Chondrocyte (in vitro differentiated cells): ENCODE measurements around the gene EIF5. TPM values are rescaled to one million over a fixed set of nuclear protein-coding genes. Genes with fewer than 3 reads are reported as not detected.

ENCODE experiments used
- DNase-seq: peaks from one replicate; pipeline ENCODE4 v3.0.0; 2021; ENCODE audit warnings: mixed read lengths, low spot score
- H3K27ac Mint-ChIP-seq: one replicate; pipeline ENCODE4 v1.8.0; 2021; ENCODE audit warnings: mild to moderate bottlenecking, moderate library complexity, mixed read lengths; ENCODE audit not compliant: unreplicated experiment
- H3K27me3 Mint-ChIP-seq: 2 replicates; pipeline ENCODE4 v1.8.0; 2021; ENCODE audit warnings: low read depth, mixed read lengths
- H3K36me3 Mint-ChIP-seq: 2 replicates; pipeline ENCODE4 v1.8.0; 2021; ENCODE audit warnings: low read depth, mixed read lengths
- H3K4me1 Mint-ChIP-seq: 2 replicates; pipeline ENCODE4 v1.8.0; 2021; ENCODE audit warnings: low read depth, mild to moderate bottlenecking, mixed read lengths
- H3K4me3 Mint-ChIP-seq: one replicate; pipeline ENCODE4 v1.8.0; 2021; ENCODE audit warnings: mild to moderate bottlenecking, moderate library complexity, mixed read lengths; ENCODE audit not compliant: unreplicated experiment
- H3K9me3 Mint-ChIP-seq: 2 replicates; pipeline ENCODE4 v1.8.0; 2021; ENCODE audit warnings: low read depth, mixed read lengths
- total RNA-seq: library from RNA; stranded (reverse); gene quantifications from 3 replicates; pipeline ENCODE4 v1.2.1, GENCODE V29; 2021
- TF ChIP-seq, protein P1 (sequence below): fragments of 200-600 bp; sonication (generic); IDR thresholded peaks from 2 replicates; pipeline ENCODE4 v1.5.0; 2021; ENCODE audit warnings: antibody characterized with exemption, mild to moderate bottlenecking, moderate library complexity

EIF5 gene
- total RNA-seq, 1 donor from 2014 or later = 212 TPM

DNA sequence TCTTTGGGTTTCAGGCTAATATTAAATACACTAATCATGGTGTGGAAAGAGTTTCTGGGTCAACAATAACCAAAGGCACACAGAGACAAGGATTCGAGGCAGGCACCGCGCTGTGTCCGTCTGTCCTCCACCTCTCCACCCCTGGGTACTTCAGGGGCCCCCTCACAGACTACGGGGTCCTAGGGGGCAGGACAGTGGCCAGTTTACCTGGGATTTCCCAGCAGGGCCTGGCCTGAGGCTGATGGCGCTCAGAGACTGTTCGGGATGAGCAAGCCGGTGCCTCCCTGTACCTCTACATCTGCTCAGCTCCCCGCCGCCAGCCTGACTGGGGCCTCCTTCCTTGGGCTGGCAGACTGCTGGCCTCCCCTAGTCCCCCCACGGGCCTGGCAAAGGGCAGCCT lies 18.1 kb upstream of the EIF5 start:
- no peak for DNase-seq
- Mint-ChIP-seq H3K4me3 (no peak overlapping the region), H3K4me1 (peaks cover 4% of the 10 kb centered on the region), H3K27ac (no peak overlapping the region), H3K27me3 (peaks cover 1% of the 10 kb centered on the region), H3K36me3 (no peaks in the 10 kb centered on the region), H3K9me3 (no peaks in the 10 kb centered on the region)
- TF ChIP-seq, protein P1, sequence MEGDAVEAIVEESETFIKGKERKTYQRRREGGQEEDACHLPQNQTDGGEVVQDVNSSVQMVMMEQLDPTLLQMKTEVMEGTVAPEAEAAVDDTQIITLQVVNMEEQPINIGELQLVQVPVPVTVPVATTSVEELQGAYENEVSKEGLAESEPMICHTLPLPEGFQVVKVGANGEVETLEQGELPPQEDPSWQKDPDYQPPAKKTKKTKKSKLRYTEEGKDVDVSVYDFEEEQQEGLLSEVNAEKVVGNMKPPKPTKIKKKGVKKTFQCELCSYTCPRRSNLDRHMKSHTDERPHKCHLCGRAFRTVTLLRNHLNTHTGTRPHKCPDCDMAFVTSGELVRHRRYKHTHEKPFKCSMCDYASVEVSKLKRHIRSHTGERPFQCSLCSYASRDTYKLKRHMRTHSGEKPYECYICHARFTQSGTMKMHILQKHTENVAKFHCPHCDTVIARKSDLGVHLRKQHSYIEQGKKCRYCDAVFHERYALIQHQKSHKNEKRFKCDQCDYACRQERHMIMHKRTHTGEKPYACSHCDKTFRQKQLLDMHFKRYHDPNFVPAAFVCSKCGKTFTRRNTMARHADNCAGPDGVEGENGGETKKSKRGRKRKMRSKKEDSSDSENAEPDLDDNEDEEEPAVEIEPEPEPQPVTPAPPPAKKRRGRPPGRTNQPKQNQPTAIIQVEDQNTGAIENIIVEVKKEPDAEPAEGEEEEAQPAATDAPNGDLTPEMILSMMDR = no peak

DNA sequence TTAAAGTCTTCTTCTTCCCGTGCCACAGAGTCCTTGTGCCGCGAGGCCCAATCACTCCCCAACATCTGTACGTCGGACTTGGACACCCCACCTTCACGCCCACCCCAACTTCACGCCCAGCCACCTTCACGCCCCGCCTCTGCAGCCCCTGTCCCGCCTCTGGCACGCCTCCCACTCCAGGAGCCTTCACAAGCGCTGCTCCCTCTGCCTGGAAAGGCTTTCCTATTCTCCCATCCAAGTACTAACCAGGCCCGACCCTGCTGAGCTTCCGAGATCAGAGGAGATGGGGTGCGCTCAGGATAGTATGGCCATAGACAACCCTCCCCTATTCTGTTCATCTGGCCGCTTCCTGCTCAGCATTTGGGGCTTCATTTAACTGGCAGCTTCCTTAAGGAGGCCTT lies 17.3 kb upstream of the EIF5 start:
- no peak overlapping the region for H3K4me3 Mint-ChIP-seq
- DNase-seq = no peak
- H3K27ac Mint-ChIP-seq = no peak overlapping the region
- no peaks in the 10 kb centered on the region for H3K9me3 Mint-ChIP-seq
- H3K36me3 Mint-ChIP-seq = no peaks in the 10 kb centered on the region
- TF ChIP-seq, protein P1 = no peak
- peaks cover 4% of the 10 kb centered on the region for H3K4me1 Mint-ChIP-seq
- H3K27me3 Mint-ChIP-seq = peaks cover 1% of the 10 kb centered on the region

DNA sequence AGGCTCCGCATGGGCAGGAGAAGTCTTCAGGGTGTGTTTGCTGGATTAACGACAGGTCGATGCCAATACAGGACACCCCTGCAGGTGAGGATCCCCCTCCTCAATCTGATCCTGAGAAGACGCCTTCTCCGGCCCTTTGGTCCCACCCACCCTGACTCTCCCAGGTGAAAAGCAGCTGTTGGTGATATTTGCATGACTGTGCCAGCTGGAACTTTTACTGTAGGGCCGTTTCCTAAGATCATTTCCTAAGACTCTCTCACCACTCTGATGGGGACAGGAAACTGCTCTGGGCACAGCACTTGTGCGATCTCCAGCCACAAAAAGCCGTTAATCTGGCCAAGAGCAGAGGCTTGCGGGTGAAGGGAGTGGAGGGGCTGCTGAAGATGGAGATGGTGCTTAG lies 16.8 kb upstream of the EIF5 start:
- Mint-ChIP-seq H3K27ac (no peak overlapping the region), H3K36me3 (no peaks in the 10 kb centered on the region), H3K27me3 (peaks cover 1% of the 10 kb centered on the region), H3K9me3 (no peaks in the 10 kb centered on the region), H3K4me3 (no peak overlapping the region), H3K4me1 (peaks cover 4% of the 10 kb centered on the region)
- no peak for DNase-seq
- TF ChIP-seq, protein P1 = no peak

DNA sequence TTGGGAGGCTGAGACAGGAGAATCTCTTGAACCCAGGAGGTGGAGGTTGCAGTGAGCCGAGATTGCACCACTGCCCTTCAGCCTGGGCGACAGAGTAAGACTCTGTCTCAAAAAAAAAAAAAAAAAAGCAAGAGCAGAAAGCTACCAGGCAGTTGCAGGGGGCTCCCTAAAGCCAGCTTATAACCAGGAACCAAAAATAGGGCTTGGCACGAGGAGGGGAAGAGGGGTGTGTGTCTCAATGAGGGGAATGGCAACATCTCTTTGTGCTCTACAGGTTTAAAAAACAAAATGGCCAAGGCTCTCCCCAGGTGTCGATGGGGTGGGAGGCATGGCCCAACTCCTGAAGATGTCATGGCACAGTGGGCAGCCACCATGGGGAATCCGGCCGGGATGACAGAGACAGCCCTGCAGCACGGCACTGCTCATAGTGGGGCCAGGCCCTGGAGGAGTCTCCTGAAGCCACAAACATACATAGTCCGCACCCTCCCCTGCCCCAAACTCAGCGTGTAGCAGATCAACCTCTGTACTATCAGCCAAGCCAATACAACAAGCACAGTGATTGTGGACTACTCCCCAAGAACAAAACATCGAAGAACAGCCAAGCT lies 16.0 kb upstream of the EIF5 start:
- Mint-ChIP-seq H3K9me3 (no peaks in the 10 kb centered on the region), H3K27ac (no peak overlapping the region), H3K27me3 (peaks cover 1% of the 10 kb centered on the region), H3K4me3 (no peak overlapping the region), H3K4me1 (peaks cover 4% of the 10 kb centered on the region), H3K36me3 (no peaks in the 10 kb centered on the region)
- TF ChIP-seq, protein P1 = no peak
- DNase-seq = no peak

DNA sequence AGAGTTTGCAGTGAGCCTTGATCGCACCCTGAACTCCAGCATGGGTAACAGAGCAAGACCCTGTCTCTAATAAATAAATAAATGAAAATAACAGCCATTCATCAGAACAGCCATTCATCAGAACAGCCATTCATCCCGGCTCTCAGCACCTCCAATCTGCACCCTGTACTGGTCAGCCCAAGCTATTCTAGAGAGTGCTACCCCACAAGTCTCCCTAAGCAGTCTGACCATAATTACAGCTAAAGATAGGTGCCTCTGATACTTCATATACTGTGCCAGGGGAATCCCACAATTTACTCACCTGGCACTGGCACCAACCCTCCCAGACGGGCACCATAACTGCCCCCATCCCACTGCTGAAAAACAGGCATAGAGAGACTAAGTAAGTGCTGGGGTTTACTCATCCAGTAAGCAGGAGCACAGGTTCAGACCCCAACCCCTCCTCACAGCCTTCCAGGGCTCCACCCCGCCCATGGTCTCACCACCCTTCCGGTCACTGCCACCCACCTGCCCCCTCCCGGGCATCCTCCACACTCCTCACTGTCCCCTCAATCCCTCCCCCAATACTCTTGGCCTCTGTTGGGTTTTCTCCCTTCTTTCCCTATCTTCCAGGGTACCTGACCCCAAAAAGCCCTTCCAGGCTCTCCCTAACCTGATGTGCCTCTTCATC lies 15.2 kb upstream of the EIF5 start:
- TF ChIP-seq, protein P1 = no peak
- Mint-ChIP-seq H3K9me3 (no peaks in the 10 kb centered on the region), H3K4me1 (peaks cover 4% of the 10 kb centered on the region), H3K27me3 (peaks cover 1% of the 10 kb centered on the region), H3K27ac (no peak overlapping the region), H3K4me3 (no peak overlapping the region), H3K36me3 (no peaks in the 10 kb centered on the region)
- DNase-seq = no peak
